ENCODE measurements around the gene LOXL1.

GRCh38 chr15:73983211-73983727, 57.0 kb downstream of the LOXL1 start:
- TF ChIP-seq CTCF (IDR thresholded peaks at IDR 0.05) (no peak), POLR2A (IDR thresholded peaks at IDR 0.05) (no peak)

Data from body of pancreas (tissue), 4 donors.